GM23338 (cell line): Measurements from ENCODE around the gene PIK3R3. TPM values are rescaled to one million over a fixed set of nuclear protein-coding genes. Genes with fewer than 3 reads are reported as not detected.

Experiments used
- ATAC-seq: fragments of 200-7000 bp; cut with Tn5 transposase; 3 replicates; pipeline ENCODE4 v1.9.1; 2020
- DNase-seq: peaks from one replicate; pipeline ENCODE4 v3.0.0-alpha.2; 2015; ENCODE audit warnings: low spot score
- H2AFZ ChIP-seq: fragments of 200-600 bp; sonication (generic); 2 replicates; pipeline ENCODE4 v1.8.0; 2016; ENCODE audit warnings: antibody characterized with exemption, mild to moderate bottlenecking, moderate library complexity
- H3F3A ChIP-seq: fragments of 200-600 bp; sonication (generic); replicated peaks from 2 replicates; pipeline ENCODE4 v1.8.0; 2017; ENCODE audit warnings: antibody characterized with exemption, mixed run types, low read depth
- H3K27ac ChIP-seq: fragments of 200-600 bp; sonication (generic); 2 replicates; pipeline ENCODE4 v1.6.1; 2016; ENCODE audit warnings: low read depth
- H3K27me3 ChIP-seq: fragments of 200-600 bp; sonication (generic); 2 replicates; pipeline ENCODE4 v1.8.0; 2016; ENCODE audit warnings: mild to moderate bottlenecking, mixed run types, moderate library complexity; ENCODE audit not compliant: insufficient read depth
- H3K36me3 ChIP-seq: fragments of 200-600 bp; sonication (generic); 2 replicates; pipeline ENCODE4 v1.8.0; 2016; ENCODE audit warnings: mild to moderate bottlenecking; ENCODE audit not compliant: insufficient read depth
- H3K4me1 ChIP-seq: fragments of 200-600 bp; sonication (generic); 2 replicates; pipeline ENCODE4 v1.8.0; 2016; ENCODE audit warnings: mild to moderate bottlenecking, moderate library complexity; ENCODE audit not compliant: insufficient read depth
- H3K4me2 ChIP-seq: fragments of 200-600 bp; sonication (generic); 2 replicates; pipeline ENCODE4 v1.7.1; 2017; ENCODE audit warnings: mixed run types
- H3K4me3 ChIP-seq: fragments of 200-600 bp; sonication (generic); 2 replicates; pipeline ENCODE4 v1.6.1; 2016; ENCODE audit warnings: mixed run types
- H3K79me2 ChIP-seq: fragments of 200-600 bp; sonication (generic); replicated peaks from 2 replicates; pipeline ENCODE4 v1.8.0; 2017; ENCODE audit warnings: mild to moderate bottlenecking; ENCODE audit not compliant: insufficient read depth
- H3K9me2 ChIP-seq: fragments of 200-600 bp; sonication (generic); 2 replicates; pipeline ENCODE4 v1.8.0; 2017; ENCODE audit not compliant: insufficient read depth
- H4K20me1 ChIP-seq: fragments of 200-600 bp; sonication (generic); replicated peaks from 2 replicates; pipeline ENCODE4 v1.8.0; 2017; ENCODE audit warnings: mild to moderate bottlenecking; ENCODE audit not compliant: insufficient read depth
- H3K27ac Mint-ChIP-seq: 2 replicates; pipeline ENCODE4 v1.8.0; 2020; ENCODE audit warnings: inconsistent platforms, mild to moderate bottlenecking, moderate library complexity, mixed read lengths
- H3K27me3 Mint-ChIP-seq: 3 replicates; pipeline ENCODE4 v1.8.0; 2022; ENCODE audit warnings: low read depth, mild to moderate bottlenecking, moderate library complexity, mixed read lengths, inconsistent platforms; ENCODE audit not compliant: insufficient read depth, poor library complexity
- H3K36me3 Mint-ChIP-seq: 3 replicates; pipeline ENCODE4 v1.8.0; 2021; ENCODE audit warnings: low read depth, mild to moderate bottlenecking, inconsistent platforms, moderate library complexity, mixed read lengths
- H3K4me1 Mint-ChIP-seq: 3 replicates; pipeline ENCODE4 v1.8.0; 2020; ENCODE audit warnings: mild to moderate bottlenecking, inconsistent platforms, mixed read lengths
- H3K4me3 Mint-ChIP-seq: 3 replicates; pipeline ENCODE4 v1.8.0; 2021; ENCODE audit warnings: moderate library complexity, mild to moderate bottlenecking, inconsistent platforms, mixed read lengths
- H3K9me3 Mint-ChIP-seq: 3 replicates; pipeline ENCODE4 v1.8.0; 2020; ENCODE audit warnings: moderate library complexity, mild to moderate bottlenecking, inconsistent platforms, mixed read lengths
- EZH2 ChIP-seq: fragments of 200-600 bp; sonication (generic); IDR thresholded peaks from one replicate; pipeline ENCODE4 v1.8.0; 2017; ENCODE audit warnings: antibody characterized with exemption, mild to moderate bottlenecking, low read depth; ENCODE audit not compliant: unreplicated experiment
- EZH2phosphoT487 ChIP-seq: fragments of 200-600 bp; sonication (generic); IDR thresholded peaks from one replicate; pipeline ENCODE4 v1.8.1; 2018; ENCODE audit warnings: antibody characterized with exemption; ENCODE audit not compliant: unreplicated experiment
- JUNB ChIP-seq: IDR thresholded peaks from one replicate; pipeline ENCODE4 v1.6.1; 2016; ENCODE audit warnings: antibody characterized with exemption; ENCODE audit not compliant: unreplicated experiment
- NANOG ChIP-seq: IDR thresholded peaks from 2 replicates; pipeline ENCODE4 v1.6.1; 2016; ENCODE audit warnings: antibody characterized with exemption, borderline replicate concordance
- POLR2AphosphoS5 ChIP-seq: IDR thresholded peaks from 2 replicates; pipeline ENCODE4 v1.6.1; 2016; ENCODE audit warnings: antibody characterized with exemption, low read depth
- REST ChIP-seq: IDR thresholded peaks from one replicate; pipeline ENCODE4 v1.6.1; 2018; ENCODE audit warnings: antibody characterized with exemption; ENCODE audit not compliant: unreplicated experiment
- STAT1 ChIP-seq: IDR thresholded peaks from one replicate; pipeline ENCODE4 v1.6.1; 2016; ENCODE audit warnings: antibody characterized with exemption; ENCODE audit not compliant: unreplicated experiment
- ZNF114 ChIP-seq: fragments of 250-450 bp; sonication (Bioruptor Pico); IDR thresholded peaks from 2 replicates; pipeline ENCODE4 v1.5.0; 2020; ENCODE audit warnings: mild to moderate bottlenecking, moderate library complexity
- ZNF331 ChIP-seq: fragments of 250-450 bp; sonication (Bioruptor Pico); IDR thresholded peaks from 2 replicates; pipeline ENCODE4 v1.5.0; 2020; ENCODE audit warnings: low read depth, mild to moderate bottlenecking, moderate library complexity
- ZNF462 ChIP-seq: fragments of 250-450 bp; sonication (Bioruptor Pico); IDR thresholded peaks from 2 replicates; pipeline ENCODE4 v1.5.0; 2020; ENCODE audit warnings: mild to moderate bottlenecking, moderate library complexity
- polyA plus RNA-seq: library from polyadenylated mRNA; unstranded; fragments of >200 nt; fragmentation: Nextera tagmentation; extraction: Ambion mirVana; gene quantifications from 2 replicates; pipeline ENCODE4 v1.2.1, GENCODE V29; 2016
- total RNA-seq: library from RNA; depleted of rRNA; stranded (reverse); fragments of >200 nt; shearing (Covaris generic); gene quantifications from 2 replicates; pipeline ENCODE4 v1.2.3, GENCODE V29; 2014

Gene PIK3R3
- total and polyA plus RNA-seq, 2 experiments from 2014 or later, result 7.5 to 8.6 TPM

- H3K36me3 Mint-ChIP-seq, result no peaks in the 10 kb centered on the region
- H3K9me3 Mint-ChIP-seq, result no peaks in the 10 kb centered on the region
- Histone ChIP-seq H2AFZ (no peak overlapping the region), H3K4me1 (no peaks in the 10 kb centered on the region), H3K27me3 (no peaks in the 10 kb centered on the region), H3K4me2 (no peak overlapping the region), H4K20me1 (peaks cover 2% of the 10 kb centered on the region; the same call in 1 of the 2 replicates), H3K36me3 (peaks cover 7% of the 10 kb centered on the region; the same call in 1 of the 2 replicates), H3K9me2 (no peaks in the 10 kb centered on the region), H3K79me2 (0 out of 2 replicates have a peak, but pooled peaks cover 6% of the 10 kb centered on the region), H3K4me3 (no peak overlapping the region), H3K27ac (no peak overlapping the region), H3F3A (no peaks in the 10 kb centered on the region)
- H3K4me3 Mint-ChIP-seq, result no peak overlapping the region
- peaks cover 10% of the 10 kb centered on the region for H3K4me1 Mint-ChIP-seq
- TF ChIP-seq EZH2 (no peak), ZNF331 (CRISPR knock-in tag) (no peak), JUNB (no peak), NANOG (no peak), REST (no peak), STAT1 (no peak), ZNF114 (CRISPR knock-in tag) (no peak), POLR2AphosphoS5 (no peak), ZNF462 (no peak), EZH2phosphoT487 (no peak)
- H3K27me3 Mint-ChIP-seq, result no peaks in the 10 kb centered on the region
- H3K27ac Mint-ChIP-seq, result no peak overlapping the region
- DNase-seq (no peak), ATAC-seq (no peak)
Observed at GRCh38 chr1:45998020-45998617, 134.3 kb downstream of the PIK3R3 start.
